ENCODE measurements around the gene LCN10.

DNA sequence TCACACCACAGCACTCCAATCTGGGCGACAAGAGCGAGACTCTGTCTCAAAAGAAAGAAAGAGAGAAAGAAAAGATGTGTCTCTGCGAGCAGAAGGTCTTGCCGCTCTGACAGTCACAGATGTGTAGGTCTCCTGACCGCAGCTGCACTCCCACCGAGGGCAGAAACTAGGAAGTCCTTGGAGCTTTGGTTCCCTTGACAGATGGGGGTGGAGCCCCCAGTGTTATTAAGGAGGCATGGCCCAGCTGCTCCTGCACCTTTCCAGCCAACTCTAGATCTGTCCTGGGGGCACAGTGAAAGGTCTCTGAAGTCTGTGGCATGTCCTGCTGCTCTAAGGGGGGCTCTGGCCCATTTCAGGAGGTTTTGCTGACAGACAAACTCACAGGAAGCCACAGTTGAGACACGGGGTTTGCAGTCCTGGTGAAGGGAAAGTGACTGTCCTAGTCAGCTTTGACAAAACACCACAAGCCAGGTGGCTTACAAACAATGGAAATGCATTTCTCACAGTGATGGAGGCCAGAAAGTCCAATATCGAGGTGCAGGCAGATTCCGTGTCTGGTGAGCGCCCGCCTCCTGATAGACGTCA is 39.4 kb downstream of the LCN10 start:
- TF ChIP-seq, protein P1, sequence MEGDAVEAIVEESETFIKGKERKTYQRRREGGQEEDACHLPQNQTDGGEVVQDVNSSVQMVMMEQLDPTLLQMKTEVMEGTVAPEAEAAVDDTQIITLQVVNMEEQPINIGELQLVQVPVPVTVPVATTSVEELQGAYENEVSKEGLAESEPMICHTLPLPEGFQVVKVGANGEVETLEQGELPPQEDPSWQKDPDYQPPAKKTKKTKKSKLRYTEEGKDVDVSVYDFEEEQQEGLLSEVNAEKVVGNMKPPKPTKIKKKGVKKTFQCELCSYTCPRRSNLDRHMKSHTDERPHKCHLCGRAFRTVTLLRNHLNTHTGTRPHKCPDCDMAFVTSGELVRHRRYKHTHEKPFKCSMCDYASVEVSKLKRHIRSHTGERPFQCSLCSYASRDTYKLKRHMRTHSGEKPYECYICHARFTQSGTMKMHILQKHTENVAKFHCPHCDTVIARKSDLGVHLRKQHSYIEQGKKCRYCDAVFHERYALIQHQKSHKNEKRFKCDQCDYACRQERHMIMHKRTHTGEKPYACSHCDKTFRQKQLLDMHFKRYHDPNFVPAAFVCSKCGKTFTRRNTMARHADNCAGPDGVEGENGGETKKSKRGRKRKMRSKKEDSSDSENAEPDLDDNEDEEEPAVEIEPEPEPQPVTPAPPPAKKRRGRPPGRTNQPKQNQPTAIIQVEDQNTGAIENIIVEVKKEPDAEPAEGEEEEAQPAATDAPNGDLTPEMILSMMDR (IDR thresholded peaks at IDR 0.05), result no peak
- TF ChIP-seq POLR2A (IDR thresholded peaks at IDR 0.05) (no peak), EP300 (IDR thresholded peaks at IDR 0.05) (no peak)
